HG03095 (cell line): ENCODE data around the gene POLR1A.
A peak's percentile ranks its signal among the peaks of the same experiment; 100 is the strongest.

Experiments used
- ATAC-seq: cut with Tn5 transposase; IDR thresholded peaks from one replicate; pipeline ENCODE4 v1.9.1; 2021; ENCODE audit warnings: moderate library complexity; ENCODE audit not compliant: unreplicated experiment

Gene POLR1A

GRCh38 chr2:86097114-86097896 is 8.4 kb downstream of the POLR1A start:
- ATAC-seq, result no peak

GRCh38 chr2:86094229-86094628 is 11.5 kb downstream of the POLR1A start:
- ATAC-seq, result no peak

- ATAC-seq, result no peak
Observed at GRCh38 chr2:86087936-86088850, 17.5 kb downstream of the POLR1A start.

- no peak for ATAC-seq
Observed at GRCh38 chr2:86082756-86083155, 22.9 kb downstream of the POLR1A start.

- ATAC-seq, result no peak
Observed at GRCh38 chr2:86081724-86082123, 24.0 kb downstream of the POLR1A start.

GRCh38 chr2:86079981-86080911 is 25.4 kb downstream of the POLR1A start:
- peak; percentile 64 for ATAC-seq

GRCh38 chr2:86078774-86079545 is 26.7 kb downstream of the POLR1A start:
- no peak for ATAC-seq

- ATAC-seq, result no peak
Observed at GRCh38 chr2:86075886-86076285, 29.8 kb downstream of the POLR1A start.

GRCh38 chr2:86074811-86075210 is 30.9 kb downstream of the POLR1A start:
- ATAC-seq, result no peak

GRCh38 chr2:86074256-86074655 is 31.4 kb downstream of the POLR1A start:
- ATAC-seq, result no peak

- no peak for ATAC-seq
Observed at GRCh38 chr2:86073225-86073624, 32.5 kb downstream of the POLR1A start.

GRCh38 chr2:86072271-86072858 is 33.3 kb downstream of the POLR1A start:
- ATAC-seq, result peak; percentile 49

GRCh38 chr2:86070868-86071267 is 34.8 kb downstream of the POLR1A start:
- ATAC-seq, result no peak

- ATAC-seq, result no peak
Observed at GRCh38 chr2:86069783-86070339, 35.8 kb downstream of the POLR1A start.

GRCh38 chr2:86069091-86069685 is 36.5 kb downstream of the POLR1A start:
- no peak for ATAC-seq

GRCh38 chr2:86068648-86069047 is 37.0 kb downstream of the POLR1A start:
- no peak for ATAC-seq

- ATAC-seq, result peak; percentile 72
Observed at GRCh38 chr2:86068136-86068588, 37.5 kb downstream of the POLR1A start.

- no peak for ATAC-seq
Observed at GRCh38 chr2:86066915-86067314, 38.8 kb downstream of the POLR1A start.

GRCh38 chr2:86066007-86066578 is 39.6 kb downstream of the POLR1A start:
- no peak for ATAC-seq
